RPMI8226 (cell line): Measurements from ENCODE around the gene PPP1R7.

Experiments
- DNase-seq: peaks from one replicate; pipeline ENCODE4 v3.0.0-alpha.2; 2015

Gene PPP1R7

GRCh38 chr2:241198381-241199279 lies 48.4 kb downstream of the PPP1R7 start:
- DNase-seq: no peak

- no peak for DNase-seq
Observed at GRCh38 chr2:241199286-241199685, 49.0 kb downstream of the PPP1R7 start.

- no peak for DNase-seq
Observed at GRCh38 chr2:241199897-241200821, 49.9 kb downstream of the PPP1R7 start.

GRCh38 chr2:241200822-241201395 lies 50.6 kb downstream of the PPP1R7 start:
- no peak for DNase-seq

- DNase-seq: no peak
Observed at GRCh38 chr2:241201445-241202267, 51.4 kb downstream of the PPP1R7 start.

GRCh38 chr2:241202268-241202585 lies 52.0 kb downstream of the PPP1R7 start:
- no peak for DNase-seq

GRCh38 chr2:241202681-241203080 lies 52.4 kb downstream of the PPP1R7 start:
- no peak for DNase-seq

- DNase-seq: no peak
Observed at GRCh38 chr2:241203218-241204009, 53.1 kb downstream of the PPP1R7 start.

GRCh38 chr2:241204010-241204384 lies 53.7 kb downstream of the PPP1R7 start:
- DNase-seq: no peak

GRCh38 chr2:241204490-241204889 lies 54.2 kb downstream of the PPP1R7 start:
- DNase-seq: no peak

GRCh38 chr2:241205086-241205485 lies 54.8 kb downstream of the PPP1R7 start:
- DNase-seq: no peak

- no peak for DNase-seq
Observed at GRCh38 chr2:241207151-241207550, 56.9 kb downstream of the PPP1R7 start.

- no peak for DNase-seq
Observed at GRCh38 chr2:241207641-241208040, 57.4 kb downstream of the PPP1R7 start.

GRCh38 chr2:241208058-241208457 lies 57.8 kb downstream of the PPP1R7 start:
- DNase-seq: no peak

- DNase-seq: no peak
Observed at GRCh38 chr2:241209271-241209670, 59.0 kb downstream of the PPP1R7 start.

GRCh38 chr2:241211276-241211675 lies 61.0 kb downstream of the PPP1R7 start:
- DNase-seq: no peak

GRCh38 chr2:241213041-241213440 lies 62.8 kb downstream of the PPP1R7 start:
- DNase-seq: no peak

GRCh38 chr2:241213567-241213966 lies 63.3 kb downstream of the PPP1R7 start:
- no peak for DNase-seq

GRCh38 chr2:241214209-241214608 lies 63.9 kb downstream of the PPP1R7 start:
- no peak for DNase-seq

GRCh38 chr2:241214766-241215165 lies 64.5 kb downstream of the PPP1R7 start:
- no peak for DNase-seq

GRCh38 chr2:241215421-241215820 lies 65.2 kb downstream of the PPP1R7 start:
- DNase-seq: no peak
